Measurements from ENCODE around the gene C11orf54. TPM values are rescaled to one million over a fixed set of nuclear protein-coding genes. Genes with fewer than 3 reads are reported as not detected.
A peak's percentile ranks its signal among the peaks of the same experiment; 100 is the strongest.
"Not testable (repeated sequence)": the region's sequence is repeated elsewhere in the genome, so short reads cannot be mapped to it uniquely, and the experiment has no call there.

Gene C11orf54
- total and polyA plus RNA-seq, 3 experiments from 2014 or later: 14.9 to 18.6 (median 16.8) TPM

- no peaks in the 10 kb centered on the region for H3K4me1 Mint-ChIP-seq
- H3K36me3 Mint-ChIP-seq: peaks cover 8 to 71% (median 21%) of the 10 kb centered on the region in 3 donors
- H3K27ac Mint-ChIP-seq: no peak overlapping the region
- no peaks in the 10 kb centered on the region for H3K9me3 ChIP-seq (ENCODE audit: low read length)
- no peak overlapping the region for H3K4me3 Mint-ChIP-seq
- DNase-seq: peak in 1 of 5 donors; percentile 45
- ChIA-PET CTCF (no interaction called here), POLR2A (no interaction called here)
- H3K27me3 Mint-ChIP-seq: no peaks in the 10 kb centered on the region
- H3K4me1 ChIP-seq (ENCODE audit: insufficient read depth, low read length): no peaks in the 10 kb centered on the region
- no peak overlapping the region for H3K27ac ChIP-seq (ENCODE audit: low read depth, low read length)
- no peaks in the 10 kb centered on the region for H3K9me3 Mint-ChIP-seq
- no peak overlapping the region for H3K4me3 ChIP-seq (ENCODE audit: low read length)
- H3K27me3 ChIP-seq (ENCODE audit: insufficient read depth, low read length, poor library complexity, severe bottlenecking): no peaks in the 10 kb centered on the region
- peaks cover 13% of the 10 kb centered on the region for H3K36me3 ChIP-seq (ENCODE audit: insufficient read depth, low read length)
These were observed 16.7 kb downstream of the C11orf54 start for GRCh38 chr11:93757924-93758865.

GRCh38 chr11:93759123-93759522 lies 17.7 kb downstream of the C11orf54 start:
- Mint-ChIP-seq H3K27ac (peak overlapping the region in 1 of 8 donors; percentile 54), H3K36me3 (peaks cover 8 to 70% (median 21%) of the 10 kb centered on the region in 3 donors)
- H3K9me3 Mint-ChIP-seq; H3K27ac ChIP-seq (ENCODE audit: low read depth, low read length); POLR2A ChIA-PET; H3K4me1 ChIP-seq (ENCODE audit: insufficient read depth, low read length); H3K4me3 Mint-ChIP-seq; H3K4me3 ChIP-seq (ENCODE audit: low read length); H3K4me1 Mint-ChIP-seq; H3K27me3 Mint-ChIP-seq; H3K9me3 ChIP-seq (ENCODE audit: low read length); H3K27me3 ChIP-seq (ENCODE audit: insufficient read depth, low read length, poor library complexity, severe bottlenecking); DNase-seq; CTCF ChIA-PET: not testable (repeated sequence)
- peaks cover 13% of the 10 kb centered on the region for H3K36me3 ChIP-seq (ENCODE audit: insufficient read depth, low read length)

GRCh38 chr11:93761910-93762309 lies 20.4 kb downstream of the C11orf54 start:
- no peaks in the 10 kb centered on the region for H3K4me1 Mint-ChIP-seq
- CTCF ChIA-PET: no interaction called here
- Histone ChIP-seq H3K9me3 (ENCODE audit: low read length) (no peaks in the 10 kb centered on the region), H3K4me1 (ENCODE audit: insufficient read depth, low read length) (no peaks in the 10 kb centered on the region), H3K27ac (ENCODE audit: low read depth, low read length) (no peak overlapping the region), H3K4me3 (ENCODE audit: low read length) (no peak overlapping the region), H3K36me3 (ENCODE audit: insufficient read depth, low read length) (no peaks in the 10 kb centered on the region), H3K27me3 (ENCODE audit: insufficient read depth, low read length, poor library complexity, severe bottlenecking) (no peaks in the 10 kb centered on the region)
- no peak overlapping the region for H3K4me3 Mint-ChIP-seq
- no peaks in the 10 kb centered on the region for H3K9me3 Mint-ChIP-seq
- peaks cover 8 to 65% (median 25%) of the 10 kb centered on the region in 3 donors for H3K36me3 Mint-ChIP-seq
- H3K27me3 Mint-ChIP-seq: no peaks in the 10 kb centered on the region
- H3K27ac Mint-ChIP-seq: no peak overlapping the region
- DNase-seq: no peak
- POLR2A ChIA-PET: no interaction called here

GRCh38 chr11:93765551-93765950 lies 24.1 kb downstream of the C11orf54 start:
- H3K4me1 Mint-ChIP-seq: no peaks in the 10 kb centered on the region

GRCh38 chr11:93766504-93766903 lies 25.0 kb downstream of the C11orf54 start:
- no peak overlapping the region for H3K4me3 ChIP-seq (ENCODE audit: low read length)
- no peaks in the 10 kb centered on the region for H3K4me1 Mint-ChIP-seq
- no peaks in the 10 kb centered on the region for H3K9me3 Mint-ChIP-seq
- H3K4me1 ChIP-seq (ENCODE audit: insufficient read depth, low read length): no peaks in the 10 kb centered on the region
- H3K36me3 Mint-ChIP-seq: peaks cover 0 to 25% (median 5%) of the 10 kb centered on the region in 3 donors
- CTCF ChIA-PET: interaction anchor here (0.8 kb wide), 1 partner anchor 18 kb away, joined by 3 read pairs; the partner anchor contains the start of gene MED17
- no peak overlapping the region for H3K27ac Mint-ChIP-seq
- H3K4me3 Mint-ChIP-seq: no peak overlapping the region
- H3K9me3 ChIP-seq (ENCODE audit: low read length): no peaks in the 10 kb centered on the region
- H3K27ac ChIP-seq (ENCODE audit: low read depth, low read length): no peak overlapping the region
- no peaks in the 10 kb centered on the region for H3K27me3 Mint-ChIP-seq
- no peaks in the 10 kb centered on the region for H3K36me3 ChIP-seq (ENCODE audit: insufficient read depth, low read length)
- POLR2A ChIA-PET: no interaction called here
- no peaks in the 10 kb centered on the region for H3K27me3 ChIP-seq (ENCODE audit: insufficient read depth, low read length, poor library complexity, severe bottlenecking)
- no peak for DNase-seq

More at GRCh38 chr11:93765551-93765950, 24.1 kb downstream of the C11orf54 start:
- no peaks in the 10 kb centered on the region for H3K27me3 ChIP-seq (ENCODE audit: insufficient read depth, low read length, poor library complexity, severe bottlenecking)
- no peaks in the 10 kb centered on the region for H3K27me3 Mint-ChIP-seq
- peak overlapping the region in 1 of 8 donors; percentile 14 for H3K27ac Mint-ChIP-seq
- no peaks in the 10 kb centered on the region for H3K4me1 ChIP-seq (ENCODE audit: insufficient read depth, low read length)
- H3K9me3 ChIP-seq (ENCODE audit: low read length): no peaks in the 10 kb centered on the region
- no peak overlapping the region for H3K4me3 ChIP-seq (ENCODE audit: low read length)
- CTCF ChIA-PET: no interaction called here
- no peak overlapping the region for H3K27ac ChIP-seq (ENCODE audit: low read depth, low read length)
- peaks cover 0 to 34% (median 10%) of the 10 kb centered on the region in 3 donors for H3K36me3 Mint-ChIP-seq
- no peaks in the 10 kb centered on the region for H3K36me3 ChIP-seq (ENCODE audit: insufficient read depth, low read length)
- DNase-seq: no peak
- no peaks in the 10 kb centered on the region for H3K9me3 Mint-ChIP-seq
- POLR2A ChIA-PET: no interaction called here
- no peak overlapping the region for H3K4me3 Mint-ChIP-seq

GRCh38 chr11:93767018-93767417 lies 25.5 kb downstream of the C11orf54 start:
- no peaks in the 10 kb centered on the region for H3K27me3 ChIP-seq (ENCODE audit: insufficient read depth, low read length, poor library complexity, severe bottlenecking)
- CTCF ChIA-PET: interaction anchor here (0.8 kb wide), 1 partner anchor 17 kb away, joined by 3 read pairs; the partner anchor contains the start of gene MED17
- H3K36me3 Mint-ChIP-seq: peaks cover 0 to 24% (median 5%) of the 10 kb centered on the region in 3 donors
- no peaks in the 10 kb centered on the region for H3K4me1 Mint-ChIP-seq
- no peaks in the 10 kb centered on the region for H3K27me3 Mint-ChIP-seq
- DNase-seq: no peak
- H3K4me3 Mint-ChIP-seq: no peak overlapping the region
- H3K27ac ChIP-seq (ENCODE audit: low read depth, low read length): no peak overlapping the region
- no peaks in the 10 kb centered on the region for H3K4me1 ChIP-seq (ENCODE audit: insufficient read depth, low read length)
- H3K36me3 ChIP-seq (ENCODE audit: insufficient read depth, low read length): no peaks in the 10 kb centered on the region
- no peaks in the 10 kb centered on the region for H3K9me3 Mint-ChIP-seq
- H3K27ac Mint-ChIP-seq: peak overlapping the region in 1 of 8 donors; percentile 79
- H3K4me3 ChIP-seq (ENCODE audit: low read length): no peak overlapping the region
- POLR2A ChIA-PET: no interaction called here
- no peaks in the 10 kb centered on the region for H3K9me3 ChIP-seq (ENCODE audit: low read length)

GRCh38 chr11:93770160-93770559 lies 28.7 kb downstream of the C11orf54 start:
- Histone ChIP-seq H3K27ac (ENCODE audit: low read depth, low read length) (no peak overlapping the region), H3K4me3 (ENCODE audit: low read length) (no peak overlapping the region), H3K9me3 (ENCODE audit: low read length) (no peaks in the 10 kb centered on the region), H3K36me3 (ENCODE audit: insufficient read depth, low read length) (no peaks in the 10 kb centered on the region), H3K4me1 (ENCODE audit: insufficient read depth, low read length) (no peaks in the 10 kb centered on the region), H3K27me3 (ENCODE audit: insufficient read depth, low read length, poor library complexity, severe bottlenecking) (no peaks in the 10 kb centered on the region)
- CTCF ChIA-PET: no interaction called here
- POLR2A ChIA-PET: no interaction called here
- H3K4me3 Mint-ChIP-seq: no peak overlapping the region
- H3K4me1 Mint-ChIP-seq: no peaks in the 10 kb centered on the region
- H3K27ac Mint-ChIP-seq: no peak overlapping the region
- no peaks in the 10 kb centered on the region for H3K27me3 Mint-ChIP-seq
- H3K9me3 Mint-ChIP-seq: no peaks in the 10 kb centered on the region
- peaks cover 0 to 4% (median 0%) of the 10 kb centered on the region in 3 donors for H3K36me3 Mint-ChIP-seq
- DNase-seq: no peak

GRCh38 chr11:93772123-93772522 lies 30.7 kb downstream of the C11orf54 start:
- Mint-ChIP-seq H3K36me3 (no peaks in the 10 kb centered on the region), H3K27me3 (no peaks in the 10 kb centered on the region), H3K9me3 (no peaks in the 10 kb centered on the region), H3K4me3 (no peak overlapping the region), H3K27ac (no peak overlapping the region), H3K4me1 (no peaks in the 10 kb centered on the region)
- Histone ChIP-seq H3K4me1 (ENCODE audit: insufficient read depth, low read length) (no peaks in the 10 kb centered on the region), H3K36me3 (ENCODE audit: insufficient read depth, low read length) (no peaks in the 10 kb centered on the region), H3K27ac (ENCODE audit: low read depth, low read length) (no peak overlapping the region), H3K9me3 (ENCODE audit: low read length) (no peaks in the 10 kb centered on the region), H3K27me3 (ENCODE audit: insufficient read depth, low read length, poor library complexity, severe bottlenecking) (no peaks in the 10 kb centered on the region), H3K4me3 (ENCODE audit: low read length) (no peak overlapping the region)
- CTCF ChIA-PET: no interaction called here
- POLR2A ChIA-PET: no interaction called here
- DNase-seq: no peak
